Measurements from ENCODE around the gene ACTN1. TPM values are rescaled to one million over a fixed set of nuclear protein-coding genes. Genes with fewer than 3 reads are reported as not detected.

ACTN1 gene
- total RNA-seq, 1 donor from 2014 or later: 209 TPM

DNA sequence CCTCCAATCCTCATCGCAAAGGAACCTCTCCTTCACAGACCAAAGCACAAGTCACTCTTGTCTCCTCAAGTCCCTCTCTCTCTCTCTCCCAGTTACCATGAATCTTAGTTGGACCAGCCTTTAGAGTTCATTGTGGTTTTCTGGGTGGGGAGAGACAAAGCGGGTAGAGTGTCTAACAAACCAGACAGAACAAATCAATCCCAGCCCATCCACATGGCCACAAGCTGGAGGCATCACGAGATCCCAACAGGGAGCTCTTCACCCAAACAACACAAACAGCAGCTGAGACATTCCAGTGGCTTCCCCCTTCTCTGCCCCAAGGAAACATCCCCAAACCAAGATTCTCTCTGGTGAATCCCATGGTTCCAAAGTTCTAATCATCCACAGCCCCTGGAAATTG is 22.4 kb downstream of the ACTN1 start:
- Histone ChIP-seq H3K27me3 (no peaks in the 10 kb centered on the region), H3K9me3 (no peaks in the 10 kb centered on the region), H3K4me1 (peaks cover 96% of the 10 kb centered on the region), H3K4me3 (no peak overlapping the region), H3K36me3 (no peaks in the 10 kb centered on the region), H3K27ac (peak overlapping the region; percentile 66)
- DNase-seq (ENCODE audit: extremely low spot score in 2 of 2): no peak
- intact Hi-C loops (cut with DNase I): no loop called here
- TF ChIP-seq POLR2AphosphoS5 (IDR thresholded peaks at IDR 0.05; ENCODE audit: insufficient read depth in 1 of 2, low read depth in 1 of 2) (no peak), POLR2A (IDR thresholded peaks at IDR 0.05) (no peak)
- TF ChIP-seq, protein P1, sequence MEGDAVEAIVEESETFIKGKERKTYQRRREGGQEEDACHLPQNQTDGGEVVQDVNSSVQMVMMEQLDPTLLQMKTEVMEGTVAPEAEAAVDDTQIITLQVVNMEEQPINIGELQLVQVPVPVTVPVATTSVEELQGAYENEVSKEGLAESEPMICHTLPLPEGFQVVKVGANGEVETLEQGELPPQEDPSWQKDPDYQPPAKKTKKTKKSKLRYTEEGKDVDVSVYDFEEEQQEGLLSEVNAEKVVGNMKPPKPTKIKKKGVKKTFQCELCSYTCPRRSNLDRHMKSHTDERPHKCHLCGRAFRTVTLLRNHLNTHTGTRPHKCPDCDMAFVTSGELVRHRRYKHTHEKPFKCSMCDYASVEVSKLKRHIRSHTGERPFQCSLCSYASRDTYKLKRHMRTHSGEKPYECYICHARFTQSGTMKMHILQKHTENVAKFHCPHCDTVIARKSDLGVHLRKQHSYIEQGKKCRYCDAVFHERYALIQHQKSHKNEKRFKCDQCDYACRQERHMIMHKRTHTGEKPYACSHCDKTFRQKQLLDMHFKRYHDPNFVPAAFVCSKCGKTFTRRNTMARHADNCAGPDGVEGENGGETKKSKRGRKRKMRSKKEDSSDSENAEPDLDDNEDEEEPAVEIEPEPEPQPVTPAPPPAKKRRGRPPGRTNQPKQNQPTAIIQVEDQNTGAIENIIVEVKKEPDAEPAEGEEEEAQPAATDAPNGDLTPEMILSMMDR (IDR thresholded peaks at IDR 0.05): no peak

DNA sequence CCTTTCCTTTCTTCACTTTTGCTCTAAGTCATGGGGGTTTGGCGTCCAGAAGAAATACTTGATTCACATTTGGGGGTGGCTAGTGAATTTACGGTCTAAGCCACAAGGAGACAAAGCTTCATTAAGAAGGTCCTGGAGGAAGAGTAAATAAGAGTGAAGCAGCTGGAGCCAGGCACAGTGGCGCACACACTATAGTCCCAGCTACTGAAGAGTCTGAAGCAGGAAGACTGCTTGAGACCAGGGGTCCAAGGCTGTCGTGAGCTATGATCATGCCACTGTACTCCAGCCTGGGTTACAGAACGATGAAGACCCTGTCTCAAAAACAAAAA is 23.3 kb downstream of the ACTN1 start:
- no peak overlapping the region for H3K4me3 ChIP-seq
- intact Hi-C loops (cut with DNase I): no loop called here

DNA sequence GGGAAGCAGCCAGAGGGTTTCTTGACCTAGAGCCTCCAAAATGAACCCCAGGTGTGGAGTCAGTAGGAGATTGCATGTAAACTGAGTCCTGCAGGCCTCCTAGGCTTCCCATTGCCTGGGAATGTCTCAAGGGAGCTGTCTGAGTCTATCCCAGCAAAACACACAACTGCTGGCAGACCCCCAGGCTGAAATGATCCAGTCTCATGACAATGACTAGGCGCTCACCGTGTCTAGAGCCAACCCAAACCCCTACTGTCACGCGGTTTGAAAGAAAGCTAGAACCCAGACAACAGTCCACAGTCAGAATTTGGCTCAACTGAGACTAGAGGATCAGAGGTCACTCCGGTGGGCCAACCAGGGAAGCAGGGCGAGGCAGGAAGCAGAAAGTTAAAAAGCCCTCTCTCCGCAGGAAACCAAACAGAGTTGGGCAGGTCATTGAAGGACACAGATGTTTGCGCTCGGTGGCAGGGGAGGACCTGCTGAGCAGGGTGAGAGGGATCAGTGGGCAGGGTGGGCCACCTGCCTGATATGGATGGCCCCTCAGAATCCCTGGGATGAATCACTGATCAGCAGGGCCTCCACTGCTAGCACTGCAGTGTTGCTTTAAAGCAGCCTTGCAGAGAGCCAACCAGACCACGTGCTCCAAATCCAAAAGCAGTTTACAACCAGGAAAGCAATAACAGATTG is 23.8 kb downstream of the ACTN1 start:
- peak in 1 of 2 donors; percentile 64 for TF ChIP-seq POLR2AphosphoS5 (IDR thresholded peaks at IDR 0.05; ENCODE audit: insufficient read depth in 1 of 2, low read depth in 1 of 2)
- TF ChIP-seq POLR2A (IDR thresholded peaks at IDR 0.05): no peak
- peaks cover 98% of the 10 kb centered on the region for H3K4me1 ChIP-seq
- DNase-seq (ENCODE audit: extremely low spot score in 2 of 2): no peak
- H3K9me3 ChIP-seq: no peaks in the 10 kb centered on the region
- peak overlapping the region; percentile 66 for H3K27ac ChIP-seq
- no peaks in the 10 kb centered on the region for H3K27me3 ChIP-seq
- no peaks in the 10 kb centered on the region for H3K36me3 ChIP-seq
- no peak overlapping the region for H3K4me3 ChIP-seq
- intact Hi-C loops (cut with DNase I): no loop called here

More for the DNA sequence above, 23.3 kb downstream of the ACTN1 start:
- DNase-seq (ENCODE audit: extremely low spot score in 2 of 2): no peak
- H3K9me3 ChIP-seq: no peaks in the 10 kb centered on the region
- peak overlapping the region; percentile 66 for H3K27ac ChIP-seq
- peaks cover 96% of the 10 kb centered on the region for H3K4me1 ChIP-seq
- no peaks in the 10 kb centered on the region for H3K27me3 ChIP-seq
- H3K36me3 ChIP-seq: no peaks in the 10 kb centered on the region
- no peak for TF ChIP-seq POLR2AphosphoS5 (IDR thresholded peaks at IDR 0.05; ENCODE audit: insufficient read depth in 1 of 2, low read depth in 1 of 2)
- TF ChIP-seq POLR2A (IDR thresholded peaks at IDR 0.05): no peak
- TF ChIP-seq, protein P1 (IDR thresholded peaks at IDR 0.05): no peak

DNA sequence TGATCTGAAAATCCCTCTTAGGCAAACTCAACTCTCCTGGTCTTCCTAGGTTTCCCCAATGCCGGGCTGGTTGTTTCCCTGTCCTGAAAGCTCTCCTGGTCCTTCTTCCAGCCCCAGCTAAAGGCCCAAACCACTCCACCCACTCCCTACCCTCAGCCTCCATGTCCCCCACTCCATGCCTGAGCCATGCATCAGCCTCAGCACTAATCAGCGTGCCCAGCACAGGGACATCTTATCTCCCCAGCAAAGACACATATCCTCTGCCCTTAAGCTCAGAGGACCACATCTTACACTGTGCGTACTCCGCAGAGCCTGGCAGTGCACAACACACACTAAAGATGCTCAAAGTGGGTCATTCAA is 25.9 kb downstream of the ACTN1 start:
- TF ChIP-seq POLR2AphosphoS5 (IDR thresholded peaks at IDR 0.05; ENCODE audit: insufficient read depth in 1 of 2, low read depth in 1 of 2) (no peak), POLR2A (IDR thresholded peaks at IDR 0.05) (no peak)
- TF ChIP-seq, protein P1 (IDR thresholded peaks at IDR 0.05): no peak
- H3K4me1 ChIP-seq: peaks cover 98% of the 10 kb centered on the region
- no peaks in the 10 kb centered on the region for H3K36me3 ChIP-seq
- peak overlapping the region; percentile 88 for H3K27ac ChIP-seq
- intact Hi-C loops (cut with DNase I): no loop called here
- no peaks in the 10 kb centered on the region for H3K9me3 ChIP-seq
- DNase-seq (ENCODE audit: extremely low spot score in 2 of 2): no peak
- H3K4me3 ChIP-seq: peak overlapping the region in 1 of 2 donors; percentile 5
- no peaks in the 10 kb centered on the region for H3K27me3 ChIP-seq

DNA sequence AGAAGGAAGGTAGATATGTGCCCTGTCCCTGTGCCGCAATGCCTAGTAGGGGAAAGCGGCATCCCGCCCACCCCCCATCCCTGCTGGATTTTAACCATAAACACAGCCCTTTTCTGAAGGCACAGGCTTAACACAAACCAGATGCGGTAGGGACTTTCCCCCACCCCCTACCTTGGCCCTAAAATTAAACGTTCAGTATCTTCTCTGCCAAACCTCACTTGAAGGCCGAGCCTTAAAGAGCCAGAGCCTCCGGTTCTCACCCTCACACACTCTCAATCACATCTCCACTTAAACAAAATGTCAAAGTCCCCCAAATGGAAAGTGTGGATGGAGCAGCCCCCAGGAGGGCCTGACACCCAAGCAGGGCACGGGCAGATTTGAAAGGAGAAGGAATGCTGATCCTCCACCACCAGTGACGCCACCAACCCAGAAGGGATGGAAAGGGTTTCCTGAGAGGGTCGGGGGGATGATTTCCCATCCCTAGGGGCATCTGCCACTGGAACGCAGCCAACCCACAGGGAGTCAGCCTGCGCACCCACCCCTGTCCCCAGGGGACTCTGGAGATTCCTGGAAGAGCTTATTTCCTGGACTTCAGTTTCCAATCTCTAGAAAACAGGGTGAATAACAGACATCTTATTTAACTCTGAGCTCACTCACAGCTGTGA is 26.4 kb downstream of the ACTN1 start:
- Histone ChIP-seq H3K9me3 (no peaks in the 10 kb centered on the region), H3K36me3 (no peaks in the 10 kb centered on the region), H3K4me3 (peak overlapping the region; percentile 5 to 29), H3K27me3 (no peaks in the 10 kb centered on the region), H3K4me1 (peaks cover 98% of the 10 kb centered on the region), H3K27ac (peak overlapping the region; percentile 88)
- intact Hi-C loops (cut with DNase I): no loop called here
- DNase-seq (ENCODE audit: extremely low spot score in 2 of 2): no peak
- TF ChIP-seq, protein P1 (IDR thresholded peaks at IDR 0.05): no peak
- TF ChIP-seq POLR2A (IDR thresholded peaks at IDR 0.05) (no peak), POLR2AphosphoS5 (IDR thresholded peaks at IDR 0.05; ENCODE audit: insufficient read depth in 1 of 2, low read depth in 1 of 2) (peak in 1 of 2 donors; percentile 1)
